IMR-90 (cell line): ENCODE data around the gene KRT35.

Experiments used
- CEBPB ChIP-seq: IDR thresholded peaks from 2 replicates; pipeline ENCODE4 v1.6.1; 2012; ENCODE audit warnings: low read depth, low read length, improper control_type of control experiment
- MAZ ChIP-seq: IDR thresholded peaks from 2 replicates; pipeline ENCODE4 v1.6.1; 2012; ENCODE audit warnings: low read depth, mild to moderate bottlenecking, low read length, improper control_type of control experiment, moderate library complexity, borderline replicate concordance
- MXI1 ChIP-seq: IDR thresholded peaks from 2 replicates; pipeline ENCODE4 v1.6.1; 2012; ENCODE audit warnings: low read depth, mild to moderate bottlenecking, low read length, moderate library complexity, borderline replicate concordance
- POLR2A ChIP-seq: IDR thresholded peaks from 2 replicates; pipeline ENCODE4 v1.6.1; 2012; ENCODE audit warnings: mild to moderate bottlenecking, low read depth, low read length
- SMC3 ChIP-seq: fragments of 150-350 bp; IDR thresholded peaks from 2 replicates; pipeline ENCODE4 v1.6.1; 2016; ENCODE audit warnings: low read depth, mild to moderate bottlenecking, antibody characterized with exemption, low read length, moderate library complexity
- TF ChIP-seq, protein P1 (sequence below): conservative IDR thresholded peaks from 2 replicates; pipeline ENCODE4 v1.5.1; 2012; ENCODE audit warnings: mild to moderate bottlenecking, low read depth, low read length, improper control_type of control experiment

- TF ChIP-seq, protein P1, sequence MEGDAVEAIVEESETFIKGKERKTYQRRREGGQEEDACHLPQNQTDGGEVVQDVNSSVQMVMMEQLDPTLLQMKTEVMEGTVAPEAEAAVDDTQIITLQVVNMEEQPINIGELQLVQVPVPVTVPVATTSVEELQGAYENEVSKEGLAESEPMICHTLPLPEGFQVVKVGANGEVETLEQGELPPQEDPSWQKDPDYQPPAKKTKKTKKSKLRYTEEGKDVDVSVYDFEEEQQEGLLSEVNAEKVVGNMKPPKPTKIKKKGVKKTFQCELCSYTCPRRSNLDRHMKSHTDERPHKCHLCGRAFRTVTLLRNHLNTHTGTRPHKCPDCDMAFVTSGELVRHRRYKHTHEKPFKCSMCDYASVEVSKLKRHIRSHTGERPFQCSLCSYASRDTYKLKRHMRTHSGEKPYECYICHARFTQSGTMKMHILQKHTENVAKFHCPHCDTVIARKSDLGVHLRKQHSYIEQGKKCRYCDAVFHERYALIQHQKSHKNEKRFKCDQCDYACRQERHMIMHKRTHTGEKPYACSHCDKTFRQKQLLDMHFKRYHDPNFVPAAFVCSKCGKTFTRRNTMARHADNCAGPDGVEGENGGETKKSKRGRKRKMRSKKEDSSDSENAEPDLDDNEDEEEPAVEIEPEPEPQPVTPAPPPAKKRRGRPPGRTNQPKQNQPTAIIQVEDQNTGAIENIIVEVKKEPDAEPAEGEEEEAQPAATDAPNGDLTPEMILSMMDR = no peak
- TF ChIP-seq SMC3 (no peak), MAZ (no peak), MXI1 (no peak), POLR2A (no peak), CEBPB (no peak)
Measured at GRCh38 chr17:41464173-41464572, 16.8 kb downstream of the KRT35 start.
